KG1 (cell line): Measurements from ENCODE around the gene CPM.

ENCODE experiments used
- DNase-seq: peaks from one replicate; lab custom pipeline; 2025; lab: John Stamatoyannopoulos, UW

Gene CPM

DNA sequence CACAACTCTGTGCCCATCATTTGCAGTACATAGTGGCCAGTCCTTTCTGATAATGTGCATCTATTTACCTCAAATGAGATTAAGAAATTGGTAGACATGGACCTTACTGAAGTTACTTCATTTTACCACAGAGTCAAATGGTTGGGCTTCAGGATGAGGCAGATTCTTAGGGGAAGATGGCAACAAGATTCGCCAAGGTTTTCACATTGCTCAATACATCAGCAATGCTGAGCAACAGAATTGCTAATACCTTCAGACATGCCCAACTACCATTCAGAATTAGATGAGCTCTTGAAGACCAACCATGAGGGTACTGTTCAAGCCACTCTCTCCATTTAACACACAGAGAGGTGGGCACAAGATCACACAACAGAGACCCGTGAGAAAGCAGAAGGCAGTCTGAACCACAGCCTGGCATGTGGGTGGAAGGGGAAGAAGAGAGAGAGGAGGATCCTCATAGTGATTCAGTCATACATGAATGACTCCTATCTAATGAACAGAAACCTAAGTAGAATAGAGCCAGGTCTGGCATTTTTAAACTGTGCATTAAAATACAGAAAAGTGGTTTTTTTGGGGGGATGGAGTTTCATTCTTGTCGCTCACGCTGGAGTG, 28.5 kb downstream of the CPM start:
- DNase-seq = no peak

DNA sequence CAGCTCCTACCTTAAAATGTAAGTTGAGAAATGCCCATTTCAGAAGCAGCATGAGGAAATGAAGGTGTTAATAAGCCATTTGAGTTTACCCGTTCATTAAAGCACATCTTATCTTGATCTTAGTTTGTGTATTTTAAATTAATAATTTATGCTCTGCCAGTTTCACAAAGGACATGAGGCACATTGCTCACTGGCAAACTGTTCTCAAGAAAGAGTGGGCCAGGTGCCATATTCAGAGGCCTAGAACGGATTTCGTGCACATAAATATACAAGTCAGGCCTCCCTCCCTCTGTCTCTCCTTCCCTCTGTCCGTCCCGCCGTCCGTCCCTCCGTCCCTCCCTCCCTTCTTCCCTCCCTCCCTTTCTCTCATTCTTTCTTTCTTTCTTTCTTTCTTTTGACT, 29.5 kb downstream of the CPM start:
- DNase-seq = no peak

DNA sequence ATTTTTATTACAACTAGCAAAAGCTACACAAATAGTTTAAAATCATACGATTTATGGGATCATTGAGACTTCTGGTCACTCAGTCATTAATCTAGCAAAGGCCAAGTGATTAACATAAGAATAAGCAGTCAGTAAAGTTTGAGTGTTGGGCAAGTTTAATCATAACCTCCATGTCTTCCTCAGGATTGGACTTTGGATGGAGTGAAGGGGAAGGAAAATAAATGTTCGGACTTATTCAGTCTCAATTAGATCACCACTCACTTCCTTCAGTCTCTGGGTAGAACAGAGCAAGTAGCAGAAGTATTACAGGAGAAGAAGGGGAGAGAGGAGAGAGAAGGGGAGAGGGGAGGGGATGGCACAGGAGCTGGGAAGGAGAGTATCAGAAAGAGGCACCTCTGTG, 31.4 kb downstream of the CPM start:
- DNase-seq = no peak

DNA sequence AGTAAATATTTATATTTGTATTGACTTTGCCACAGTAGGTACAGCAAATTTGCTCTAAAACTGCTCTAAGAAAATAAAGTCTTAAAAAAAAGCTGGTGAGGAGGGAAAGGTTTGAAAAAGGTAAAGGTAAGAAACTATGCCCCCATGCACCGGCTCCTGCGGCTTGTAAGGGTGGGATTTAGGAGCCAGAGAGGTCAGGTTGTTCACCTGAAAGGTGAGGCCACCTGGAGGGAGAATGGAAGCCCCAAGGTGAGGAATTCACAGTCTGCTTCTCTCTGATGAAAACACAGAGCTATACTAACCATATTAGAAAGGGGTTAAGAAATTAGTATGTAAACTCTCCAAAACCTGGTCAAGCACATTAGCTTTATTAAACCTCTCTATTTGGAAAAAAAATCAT, 31.8 kb downstream of the CPM start:
- no peak for DNase-seq

DNA sequence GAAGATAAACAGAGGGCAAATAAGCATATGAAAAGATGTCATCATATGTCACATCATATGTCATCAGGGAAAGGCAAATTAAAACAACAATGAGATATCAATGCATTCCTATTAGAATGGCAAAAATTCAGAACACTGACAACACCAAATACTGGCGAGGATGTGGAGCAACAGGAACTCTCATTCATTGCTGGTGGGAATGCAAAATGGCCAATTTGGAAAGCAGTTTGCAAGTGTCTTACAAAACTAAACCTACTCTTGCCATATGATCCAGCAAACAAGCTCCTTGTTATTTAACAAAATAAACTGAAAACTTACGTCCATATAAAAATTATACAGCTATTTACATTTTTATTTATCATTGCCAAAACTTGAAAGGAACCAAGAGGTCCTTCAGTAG, 32.7 kb downstream of the CPM start:
- no peak for DNase-seq

DNA sequence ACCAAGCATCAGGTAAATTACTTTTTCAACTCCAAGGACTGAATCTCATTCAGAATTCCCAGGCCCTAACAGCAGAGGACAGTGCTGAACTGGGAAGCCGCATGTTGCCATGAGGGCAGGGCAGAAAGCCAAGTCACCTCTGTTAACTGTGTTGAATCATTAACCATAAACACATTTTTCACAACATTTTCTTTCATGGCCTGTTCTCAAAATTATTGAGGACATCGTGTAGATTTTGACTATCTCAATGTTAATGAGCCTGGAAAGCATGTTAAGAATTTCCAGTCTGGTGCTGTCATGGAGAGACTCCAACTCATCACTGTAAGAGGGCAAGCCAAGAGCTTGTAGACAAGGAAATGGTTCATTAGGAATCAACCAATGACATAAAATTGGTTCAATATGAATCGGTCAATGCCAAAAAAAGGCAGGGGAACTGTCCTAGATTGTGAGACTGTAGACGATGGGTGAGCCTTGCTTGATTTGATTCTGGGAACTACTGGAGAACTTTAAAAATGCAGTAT, 33.7 kb downstream of the CPM start:
- no peak for DNase-seq

DNA sequence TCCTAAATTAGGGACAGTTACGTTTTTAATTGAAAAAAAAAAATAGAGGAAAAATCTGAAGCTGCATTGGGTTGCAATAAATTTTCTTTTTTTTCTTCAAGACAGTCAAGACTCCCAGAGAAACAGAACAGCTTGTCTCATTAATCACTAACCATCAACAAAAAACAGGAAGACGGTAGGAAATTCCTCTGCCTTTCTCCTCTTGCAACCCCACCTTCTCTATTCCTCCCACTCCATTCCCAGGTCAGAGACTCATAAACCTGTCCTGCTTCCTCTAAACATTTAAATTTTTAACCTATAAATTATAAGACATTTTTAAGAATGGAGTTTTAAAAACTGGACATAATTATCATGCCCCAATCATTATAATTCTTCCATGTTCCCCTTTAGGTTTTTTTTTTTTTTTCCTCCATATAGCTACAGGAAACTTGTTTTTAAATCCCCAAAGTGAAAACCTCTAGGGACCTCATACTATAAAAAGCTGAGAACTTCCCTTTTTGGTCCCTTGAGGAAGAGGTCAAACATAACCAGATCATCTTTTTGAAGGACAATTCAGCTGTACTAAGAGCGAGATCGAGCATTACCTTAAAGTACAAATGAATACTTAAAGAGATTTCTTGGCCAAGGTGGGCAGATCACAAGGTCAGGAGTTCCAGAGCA, 36.0 kb downstream of the CPM start:
- DNase-seq = no peak

DNA sequence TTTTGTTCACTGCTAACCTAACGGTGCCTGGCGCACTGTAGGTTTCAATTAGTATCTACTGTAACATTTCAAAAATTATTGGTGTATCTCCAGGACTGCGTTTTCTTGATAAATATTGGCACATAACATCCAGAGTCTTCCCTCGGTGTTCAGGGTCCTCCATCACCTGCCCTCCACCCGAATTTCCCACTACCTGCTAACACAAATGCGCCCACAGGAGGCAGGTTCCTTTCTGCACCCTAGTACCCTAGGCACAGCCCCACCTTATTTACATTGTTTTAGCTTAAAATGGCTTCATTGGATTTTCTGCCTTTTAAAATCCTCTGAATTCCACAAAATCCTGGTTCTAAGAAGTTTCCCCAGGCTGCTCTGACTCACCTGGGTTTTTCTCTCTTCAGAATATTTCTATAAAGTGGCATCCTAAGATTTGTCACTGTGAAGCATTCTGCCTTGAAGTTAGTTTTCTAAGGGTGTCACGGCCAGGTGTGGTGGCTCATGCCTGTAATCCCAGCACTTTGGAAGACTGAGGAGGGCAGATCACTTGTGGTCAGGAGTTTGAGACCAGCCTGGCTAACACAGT, 38.6 kb downstream of the CPM start:
- DNase-seq = no peak

DNA sequence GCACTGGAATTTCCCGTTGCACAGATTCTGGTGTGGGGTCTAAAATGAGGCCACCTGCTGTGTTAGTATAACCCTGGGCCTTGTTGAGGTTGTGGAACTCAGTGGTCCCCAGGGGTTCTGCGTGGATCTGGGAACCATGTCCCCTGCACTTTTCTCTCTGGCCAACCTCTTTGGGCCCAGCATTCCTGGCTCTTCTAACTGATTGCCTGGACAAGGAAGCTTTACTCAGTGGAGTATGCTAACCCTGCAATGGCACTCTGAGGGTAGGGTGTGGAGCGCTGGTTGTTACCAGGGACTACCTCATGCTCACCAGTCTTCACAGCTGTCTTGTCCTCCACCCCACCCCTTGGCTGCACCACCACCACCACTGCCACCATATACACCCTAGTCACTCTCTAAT, 39.2 kb downstream of the CPM start:
- DNase-seq = no peak

DNA sequence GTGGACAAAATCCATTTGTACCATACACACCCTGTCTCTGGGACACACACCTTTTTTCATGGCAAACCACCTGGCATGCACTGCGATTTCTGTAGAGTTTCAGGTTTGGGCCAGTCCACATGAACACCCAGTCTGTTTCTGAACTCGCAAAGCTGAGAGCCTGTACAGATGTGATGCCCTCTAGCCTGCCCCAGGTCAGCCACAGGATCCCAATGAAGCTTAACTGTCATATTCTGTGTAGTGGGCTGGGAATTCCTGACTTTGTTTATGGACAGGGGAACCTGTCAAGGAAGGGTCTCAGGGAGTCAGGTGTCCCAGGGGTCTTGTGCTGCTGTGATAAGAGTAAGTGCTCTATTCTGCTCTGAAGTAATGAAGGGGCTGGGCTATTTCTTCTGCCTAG, 39.8 kb downstream of the CPM start:
- DNase-seq = no peak

DNA sequence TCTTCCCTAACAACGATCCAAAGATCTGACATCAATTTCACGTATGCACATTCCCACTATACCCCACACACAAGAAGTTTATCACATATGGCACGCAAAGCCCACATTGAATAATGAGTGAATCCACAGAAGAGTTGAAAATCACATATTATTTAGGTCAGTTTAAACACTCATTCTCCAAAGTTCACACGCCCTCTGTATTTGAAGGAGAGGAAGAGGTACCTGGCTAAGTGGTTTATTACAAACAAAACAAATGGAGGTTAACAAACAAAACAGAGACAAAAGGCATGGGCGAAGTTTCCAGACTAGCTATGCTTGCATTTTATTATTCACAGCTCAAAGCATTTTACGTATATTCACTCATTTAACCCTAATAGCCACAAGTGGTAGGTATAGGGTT, 41.8 kb downstream of the CPM start:
- no peak for DNase-seq

DNA sequence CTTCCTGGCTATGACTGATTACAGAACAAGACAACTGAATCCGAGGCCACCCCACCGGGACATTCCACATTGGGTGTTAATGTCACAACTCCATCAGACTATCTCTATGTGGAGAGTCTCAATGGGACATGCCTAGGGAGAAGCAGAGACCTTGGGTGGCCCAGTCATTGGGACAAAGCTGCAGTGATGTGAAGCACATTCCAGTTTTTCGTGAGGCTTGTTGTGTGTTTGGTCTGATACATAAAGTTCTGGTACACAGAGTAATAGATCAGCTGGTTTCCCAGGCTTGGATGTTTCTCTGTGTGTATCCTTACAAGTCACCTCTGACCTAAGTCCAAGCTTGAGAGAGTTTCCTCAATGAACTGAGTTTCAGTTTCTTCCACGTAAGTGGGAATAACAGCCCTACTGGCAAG, 42.3 kb downstream of the CPM start:
- DNase-seq = no peak

DNA sequence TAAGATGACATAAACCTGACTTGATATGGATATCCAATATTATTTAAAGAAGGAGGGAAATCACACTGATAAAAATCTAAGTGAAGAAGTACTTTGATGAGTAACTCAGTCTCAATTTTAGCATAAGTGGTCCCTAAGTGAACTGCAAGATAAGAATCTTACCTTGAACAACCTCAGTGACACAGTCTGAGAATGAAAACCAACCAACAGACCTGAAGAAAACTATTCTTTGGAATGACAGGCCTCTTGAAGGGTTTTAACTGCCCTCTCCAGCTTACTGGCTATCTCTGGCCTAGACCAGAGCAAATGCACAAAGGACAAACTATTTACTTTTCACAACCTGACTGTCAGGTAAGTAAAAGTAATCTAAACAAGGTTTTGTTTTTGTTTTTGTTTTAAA, 44.7 kb downstream of the CPM start:
- DNase-seq = no peak

DNA sequence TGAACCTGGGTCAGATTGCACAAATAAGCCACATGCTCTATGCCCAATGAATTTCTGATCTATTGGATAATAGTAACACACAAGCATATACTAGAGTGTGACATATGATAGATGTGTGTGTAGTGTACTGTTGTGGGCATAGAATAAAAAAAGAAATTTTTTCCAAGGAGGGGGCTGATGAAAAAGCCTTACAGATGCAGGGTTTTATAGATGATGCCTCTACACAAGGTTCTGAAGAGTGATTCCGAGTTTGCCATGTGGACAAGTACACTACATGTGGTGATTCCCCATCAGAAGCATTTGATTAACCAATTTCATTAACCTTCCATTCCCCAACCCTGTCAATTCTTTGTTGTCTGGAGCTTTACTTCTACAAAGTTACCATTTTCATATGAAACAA, 45.3 kb downstream of the CPM start:
- DNase-seq = no peak

DNA sequence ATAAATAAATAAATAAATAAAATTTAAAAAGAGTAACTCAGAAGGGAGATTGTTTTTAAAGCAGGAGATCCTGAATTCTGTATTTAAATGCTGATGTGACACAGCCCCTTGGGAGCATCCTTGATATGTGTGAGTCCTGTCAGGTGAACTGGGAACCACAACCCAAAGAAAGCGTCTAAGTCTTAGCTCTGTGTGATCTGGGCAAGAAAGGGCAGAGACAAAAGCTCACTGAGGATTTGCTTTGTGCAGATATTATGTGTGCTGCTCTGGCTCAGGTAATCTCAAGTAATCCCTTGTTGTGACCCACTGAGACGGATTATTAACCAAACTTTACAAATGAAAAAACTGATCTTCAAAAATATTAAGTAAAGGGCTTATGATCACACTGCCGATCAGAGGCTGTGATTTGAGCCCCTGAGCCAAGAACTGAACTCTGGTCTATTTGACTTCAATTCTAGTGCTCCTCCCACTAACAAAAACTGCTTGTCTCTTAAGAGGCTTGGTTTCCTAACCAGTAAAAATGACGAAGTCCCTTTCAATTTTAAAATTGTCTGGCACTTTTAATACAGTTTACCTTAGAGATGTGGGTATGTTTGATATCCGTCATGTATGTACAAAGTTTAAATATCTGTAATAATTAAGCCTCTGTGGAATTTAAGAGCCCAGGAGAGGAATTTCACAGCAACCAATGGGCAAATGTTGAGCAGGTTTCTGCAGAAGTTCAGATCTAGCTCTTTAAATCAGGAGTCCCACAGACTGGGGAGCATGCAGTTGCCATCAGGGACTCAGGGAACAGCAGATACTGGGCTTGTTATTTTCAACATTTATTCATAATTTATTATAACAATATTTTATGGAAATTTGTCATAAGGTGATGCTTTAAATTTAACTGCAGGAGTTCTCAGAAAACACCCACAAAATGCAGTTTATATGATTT, 46.1 kb downstream of the CPM start:
- DNase-seq = no peak

DNA sequence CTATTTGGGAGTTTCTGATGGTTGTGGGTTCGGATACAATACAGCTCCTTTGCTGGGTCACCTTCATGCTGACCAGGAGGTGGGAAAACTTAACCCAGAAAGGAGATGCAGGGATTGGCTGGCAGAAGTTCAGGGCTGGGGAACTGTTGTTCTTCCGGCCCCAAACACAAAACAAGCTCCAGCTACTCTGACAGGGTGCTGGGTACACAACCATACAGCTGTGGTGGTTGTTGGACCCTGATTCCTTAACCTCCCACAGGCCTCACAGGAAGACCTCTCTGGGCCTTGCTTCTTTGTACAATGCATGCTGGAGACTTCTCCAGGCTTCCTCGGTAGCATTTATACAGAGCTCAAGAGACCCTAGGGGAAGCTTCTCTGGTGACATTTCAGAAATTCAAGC, 47.6 kb downstream of the CPM start:
- DNase-seq = no peak

DNA sequence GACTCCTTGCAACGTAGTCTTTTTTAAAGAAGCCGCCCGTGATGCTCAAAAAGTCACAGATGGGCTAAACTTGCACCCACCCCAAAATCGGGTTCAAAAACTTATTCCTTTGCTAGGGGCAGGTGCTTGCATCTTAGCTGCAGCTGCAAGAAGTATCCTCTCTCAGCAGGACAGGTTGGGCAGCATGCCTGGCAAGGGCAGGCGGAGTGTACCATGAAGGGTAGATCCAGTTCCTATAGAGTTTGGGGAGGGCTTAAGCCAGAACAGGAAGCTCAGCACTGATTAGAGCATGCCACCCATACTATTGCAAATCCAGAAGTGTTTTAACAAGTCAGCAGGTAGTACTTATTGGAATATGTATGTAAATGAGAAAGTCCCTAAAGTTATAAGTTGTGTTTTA, 48.7 kb downstream of the CPM start:
- DNase-seq = no peak

DNA sequence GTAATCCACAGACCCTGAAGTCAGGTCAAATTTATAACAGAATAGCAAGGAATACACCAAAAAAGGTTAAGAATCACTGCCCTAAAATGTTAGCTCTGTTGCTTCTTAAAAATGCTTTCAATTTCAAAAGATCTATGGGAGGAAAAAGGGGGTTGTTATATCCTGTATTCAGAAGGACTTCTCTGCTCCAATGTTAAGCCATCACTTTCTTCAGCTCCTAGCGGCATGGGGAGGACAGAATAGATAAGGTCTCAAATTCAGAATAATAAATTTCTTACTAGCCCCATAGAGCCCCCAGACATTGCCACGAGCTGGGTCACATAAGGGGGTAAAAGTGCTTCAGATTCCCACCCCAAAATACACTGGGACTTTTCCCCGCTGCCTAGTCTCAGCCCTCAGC, 49.8 kb downstream of the CPM start:
- DNase-seq = no peak

DNA sequence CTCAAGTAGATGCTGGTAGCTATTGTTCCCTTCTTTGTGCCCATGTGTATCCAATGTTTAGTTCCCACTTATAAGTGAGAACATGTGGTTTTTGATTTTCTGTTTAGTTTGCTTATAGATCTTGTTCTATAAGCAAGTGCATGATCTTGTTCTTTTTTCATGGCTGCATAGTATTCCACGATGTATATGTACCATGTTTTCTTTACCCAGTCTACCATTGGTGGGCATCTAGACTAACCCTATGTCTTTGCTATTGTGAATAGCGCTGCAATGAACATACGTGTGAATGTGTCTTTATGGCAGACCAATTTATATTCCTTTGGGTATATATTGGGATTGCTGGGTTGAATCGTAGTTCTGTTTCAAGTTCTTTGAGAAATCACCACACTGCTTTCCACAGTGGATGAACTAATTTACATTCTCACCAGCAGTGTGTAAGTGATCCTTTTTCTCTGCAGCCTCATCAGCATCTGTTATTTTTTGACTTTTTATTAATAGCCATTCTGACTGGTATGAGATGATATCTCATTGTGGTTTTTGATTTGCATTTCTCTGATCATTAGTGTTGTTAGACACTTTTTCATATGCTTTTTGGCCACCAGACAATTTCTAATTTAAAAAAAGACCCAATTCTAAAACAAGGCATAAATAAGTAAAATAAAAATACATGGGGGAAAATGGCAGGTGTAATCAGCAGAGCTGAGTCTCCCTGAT, 50.6 kb downstream of the CPM start:
- DNase-seq = no peak

DNA sequence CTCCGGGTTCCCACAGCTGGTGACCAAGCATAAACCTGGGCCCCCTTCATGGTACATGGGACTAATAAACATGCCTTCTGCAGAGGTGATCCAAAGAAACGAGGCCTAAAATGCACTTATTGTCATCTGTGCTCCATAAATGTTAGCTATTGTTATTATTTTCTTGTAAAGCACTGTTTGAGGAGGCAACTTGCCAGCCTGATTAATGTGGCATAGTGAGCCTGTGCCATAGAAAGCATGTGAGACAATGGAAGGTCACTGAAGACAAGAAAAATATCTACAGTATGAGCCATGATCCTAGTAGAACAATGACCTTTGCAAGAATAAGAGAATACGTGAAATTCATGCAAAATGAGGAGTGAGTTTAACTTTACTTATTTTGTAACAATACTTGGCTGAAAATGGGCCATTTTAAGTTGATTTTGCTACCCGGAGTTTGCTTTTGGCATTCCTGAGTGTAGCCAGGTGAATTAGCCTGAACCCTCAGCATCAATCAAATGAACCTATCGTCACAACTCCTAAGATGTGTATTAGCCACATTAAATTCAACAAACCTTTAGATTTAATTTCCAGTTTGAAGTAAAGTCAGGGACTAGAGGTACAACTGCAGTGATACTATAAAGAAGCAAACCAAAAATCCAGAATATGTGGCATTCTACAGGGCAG, 52.2 kb downstream of the CPM start:
- no peak for DNase-seq

DNA sequence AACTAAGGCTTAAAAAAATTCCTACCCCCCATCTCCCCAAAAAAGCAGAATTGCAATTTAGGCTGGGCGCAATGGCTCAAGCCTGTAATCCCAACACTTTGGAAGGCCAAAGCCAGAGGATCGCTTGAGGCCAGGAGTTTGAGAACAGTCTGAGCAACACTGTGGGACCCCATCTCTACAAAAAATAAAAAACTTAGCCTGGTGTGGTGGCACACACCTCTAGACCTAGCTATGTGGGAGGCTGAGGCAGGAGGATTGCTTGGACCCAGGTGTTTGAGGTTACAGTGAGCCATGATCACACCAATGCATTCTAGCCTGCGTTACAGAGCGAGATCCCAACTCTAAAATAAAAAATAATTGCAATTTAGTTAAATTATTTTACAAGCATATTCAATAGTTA, 54.1 kb downstream of the CPM start:
- DNase-seq = no peak
